T-cell (primary cell): ENCODE results near the gene FOXP1. TPM values are rescaled to one million over a fixed set of nuclear protein-coding genes. Genes with fewer than 3 reads are reported as not detected.

Experiments
- ATAC-seq, 4 experiments: fragments of 200-7000 bp in 3 of 4; fragments of 150-1000 bp in 1 of 4; cut with Tn5 transposase; replicated peaks in 1 of 4; 1 replicate in 3 of 4; 2 replicates in 1 of 4; pipeline ENCODE4 v1.10.0; 2021; ENCODE audit warnings: moderate library complexity in 3 of 4, mild to moderate bottlenecking in 2 of 4, moderate number of reproducible peaks in 1 of 4
- CTCF ChIA-PET, 2 donors: fragments of 300-600 bp; sonication (Branson Sonifier 250); formaldehyde crosslinking; loops; one replicate each; lab custom pipeline; 2022; ENCODE audit warnings: antibody characterized with exemption in 2 of 2; lab: Charles Lee
- POLR2A ChIA-PET, 2 donors: fragments of 300-600 bp; sonication (Branson Sonifier 250); formaldehyde crosslinking; loops; one replicate each; lab custom pipeline; 2022; ENCODE audit warnings: antibody characterized with exemption in 2 of 2; lab: Charles Lee
- DNase-seq, 35 experiments: peaks; one replicate each; pipeline versions ENCODE4 v3.0.0 to v3.0.0-alpha.2; 2013 to 2023
- H3K27ac ChIP-seq: one replicate; pipeline ENCODE4 v1.5.1; 2013; ENCODE audit warnings: low read length
- H3K27me3 ChIP-seq, 2 experiments: replicated peaks in 1 of 2; 1 replicate in 1 of 2; 2 replicates in 1 of 2; pipeline versions ENCODE4 v1.6.1 to v1.7.0; 2013; ENCODE audit warnings: low read length in 1 of 2, mixed read lengths in 1 of 2; ENCODE audit not compliant: control insufficient read depth in 2 of 2, insufficient read depth in 2 of 2; ENCODE audit errors: extremely low read depth in 1 of 2
- H3K36me3 ChIP-seq, 2 donors: 1 replicate in 1 of 2; 2 replicates in 1 of 2; pipeline versions ENCODE4 v1.6.1 to v1.7.0; 2013; ENCODE audit warnings: low read length in 1 of 2; ENCODE audit not compliant: control insufficient read depth in 2 of 2, insufficient read depth in 1 of 2; ENCODE audit errors: extremely low read depth in 1 of 2
- H3K4me1 ChIP-seq, 2 experiments: 1 replicate in 1 of 2; 2 replicates in 1 of 2; pipeline versions ENCODE4 v1.6.1 to v1.7.0; 2013; ENCODE audit warnings: low read length in 2 of 2, mixed read lengths in 1 of 2; ENCODE audit not compliant: insufficient read depth in 2 of 2, control insufficient read depth in 1 of 2; ENCODE audit errors: extremely low read depth in 1 of 2
- H3K4me3 ChIP-seq, 2 donors: 1 replicate in 1 of 2; 2 replicates in 1 of 2; pipeline versions ENCODE4 v1.5.1 to v1.7.0; 2013; ENCODE audit warnings: mild to moderate bottlenecking in 2 of 2, low read length in 1 of 2, moderate library complexity in 1 of 2; ENCODE audit not compliant: control insufficient read depth in 1 of 2; ENCODE audit errors: extremely low read depth in 1 of 2
- H3K9me3 ChIP-seq: 2 replicates; pipeline ENCODE4 v1.7.0; 2013
- H3K27ac Mint-ChIP-seq, 2 donors: one replicate each; pipeline ENCODE4 v1.8.0; 2020 to 2021; ENCODE audit warnings: mild to moderate bottlenecking in 2 of 2, mixed read lengths in 2 of 2
- H3K27me3 Mint-ChIP-seq, 2 donors: one replicate each; pipeline ENCODE4 v1.8.0; 2021 to 2022; ENCODE audit warnings: mixed read lengths in 2 of 2
- H3K36me3 Mint-ChIP-seq: one replicate; pipeline ENCODE4 v1.8.0; 2021; ENCODE audit warnings: mixed read lengths
- H3K4me1 Mint-ChIP-seq, 3 donors: one replicate each; pipeline ENCODE4 v1.8.0; 2020 to 2022; ENCODE audit warnings: mixed read lengths in 3 of 3, mild to moderate bottlenecking in 1 of 3
- H3K4me3 Mint-ChIP-seq, 3 donors: one replicate each; pipeline ENCODE4 v1.8.0; 2020 to 2022; ENCODE audit warnings: mild to moderate bottlenecking in 3 of 3, mixed read lengths in 3 of 3, moderate library complexity in 3 of 3
- H3K9me3 Mint-ChIP-seq, 3 donors: one replicate each; pipeline ENCODE4 v1.8.0; 2020 to 2022; ENCODE audit warnings: mixed read lengths in 3 of 3
- WGBS: methylation state at CpG from one replicate; pipeline ENCODE4 v1.1.5; 2013; ENCODE audit warnings: missing lambda C conversion rate; ENCODE audit not compliant: insufficient coverage; 5-methylcytosine and 5-hydroxymethylcytosine counted together
- total RNA-seq, 35 experiments: library from RNA in 6 of 35; stranded (reverse) in 6 of 35; fragments of 120-200 nt in 1 of 35; gene quantifications; one replicate each; pipeline versions ENCODE4 v1.2.1 to v1.2.4 and lab custom pipeline; 2013 to 2026

Gene FOXP1
- total RNA-seq (100 to 1,000 TPM; 258 to 586 (median 290) TPM), total RNA-seq (lab: John Stamatoyannopoulos, UW) (150 to 451 (median 247) reads per million in 29 experiments)
- total RNA-seq (2013) = 250 TPM

DNA sequence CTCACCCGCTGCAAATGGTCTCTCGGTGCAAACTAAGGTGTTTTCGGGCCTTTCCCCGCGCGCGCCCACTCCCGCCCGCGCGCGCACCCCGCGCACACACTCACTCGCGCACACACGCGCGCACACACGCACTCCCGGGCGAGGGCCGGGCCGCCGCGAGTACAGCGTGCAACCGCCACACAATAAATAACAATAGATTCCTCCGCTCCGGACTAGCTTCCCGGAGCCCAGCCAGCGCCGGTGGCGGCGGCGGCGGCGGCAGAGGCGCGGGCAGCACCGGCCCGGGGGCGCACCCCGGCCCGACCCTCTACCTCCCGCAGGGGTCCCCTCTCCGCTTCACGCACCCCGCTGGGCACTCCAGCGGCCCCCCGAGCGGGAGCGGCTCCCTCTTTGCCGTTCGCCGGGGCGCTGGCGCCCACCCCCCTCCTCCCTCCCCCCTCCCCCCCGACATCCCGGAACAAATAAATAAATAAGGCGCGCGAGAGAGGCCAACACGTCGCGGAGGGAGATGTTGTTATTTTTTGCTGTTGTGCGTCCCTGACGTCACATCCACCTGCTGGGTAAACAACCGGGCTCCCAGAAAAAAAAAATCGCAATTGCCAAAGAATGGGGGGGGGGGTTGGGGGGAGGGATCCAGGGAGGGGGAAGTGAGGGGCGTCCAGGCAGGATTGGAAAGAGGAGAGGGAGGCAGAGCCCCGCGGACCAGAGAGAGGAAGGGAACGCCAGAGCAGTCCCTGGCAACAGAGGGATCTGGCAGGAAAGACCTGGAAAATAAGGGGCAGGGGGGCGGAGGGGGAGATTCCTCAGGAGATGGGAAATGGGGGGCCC lies at the start of gene FOXP1:
Gene FOXP1 (minus strand): TSS at position 163 of the 828 bp plus-strand sequence. CDS start 385,347 bp downstream, outside the sequence.
- peak; percentile 30 to 87 (median 71) for DNase-seq
- H3K36me3 ChIP-seq = no peaks in the 10 kb centered on the region
- Mint-ChIP-seq H3K4me3 (peak within 1 kb of the TSS; percentile 93 to 96 (median 93)), H3K27ac (peak within 1 kb of the TSS; percentile 94 to 95), H3K4me1 (peaks cover 41 to 46% (median 42%) of the 10 kb centered on the region in 3 donors), H3K27me3 (no peaks in the 10 kb centered on the region), H3K36me3 (no peaks in the 10 kb centered on the region), H3K9me3 (no peaks in the 10 kb centered on the region)
- WGBS = under 1% methylated on average over 52 of the region's 75 CpGs
- peaks cover 0 to 6% of the 10 kb centered on the region in 2 experiments for H3K27me3 ChIP-seq
- peaks cover 5 to 26% of the 10 kb centered on the region in 2 experiments for H3K4me1 ChIP-seq
- POLR2A ChIA-PET = no interaction called here
- CTCF ChIA-PET = interaction anchor here (0.6 to 1.3 kb wide), 4 partner anchors 447 to 1309 kb away, joined by 3 to 7 read pairs (median 3); no protein-coding TSS in a partner anchor
- H3K9me3 ChIP-seq = no peaks in the 10 kb centered on the region
- peak within 1 kb of the TSS; percentile 70 for H3K27ac ChIP-seq
- ATAC-seq = peak; percentile 50 to 61 (median 60)
- peak within 1 kb of the TSS; percentile 77 to 88 for H3K4me3 ChIP-seq

- Mint-ChIP-seq H3K4me1 (peaks cover 0 to 7% (median 2%) of the 10 kb centered on the region in 3 donors), H3K9me3 (no peaks in the 10 kb centered on the region), H3K4me3 (no peak overlapping the region), H3K36me3 (peaks cover 16% of the 10 kb centered on the region), H3K27me3 (no peaks in the 10 kb centered on the region), H3K27ac (no peak overlapping the region)
- peak in 2 of 35 experiments; percentile 4 to 13 for DNase-seq
- CTCF ChIA-PET = no interaction called here
- no CpG with 5 or more reads among the region's 2 CpGs for WGBS
- no peaks in the 10 kb centered on the region for H3K36me3 ChIP-seq
- no peak overlapping the region for H3K4me3 ChIP-seq
- H3K27ac ChIP-seq = no peak overlapping the region
- ATAC-seq = no peak
- no peaks in the 10 kb centered on the region for H3K9me3 ChIP-seq
- no peaks in the 10 kb centered on the region for H3K27me3 ChIP-seq
- H3K4me1 ChIP-seq = no peaks in the 10 kb centered on the region
- POLR2A ChIA-PET = no interaction called here
Measured at GRCh38 chr3:71629711-71630110, 46.2 kb upstream of the FOXP1 start.

DNA sequence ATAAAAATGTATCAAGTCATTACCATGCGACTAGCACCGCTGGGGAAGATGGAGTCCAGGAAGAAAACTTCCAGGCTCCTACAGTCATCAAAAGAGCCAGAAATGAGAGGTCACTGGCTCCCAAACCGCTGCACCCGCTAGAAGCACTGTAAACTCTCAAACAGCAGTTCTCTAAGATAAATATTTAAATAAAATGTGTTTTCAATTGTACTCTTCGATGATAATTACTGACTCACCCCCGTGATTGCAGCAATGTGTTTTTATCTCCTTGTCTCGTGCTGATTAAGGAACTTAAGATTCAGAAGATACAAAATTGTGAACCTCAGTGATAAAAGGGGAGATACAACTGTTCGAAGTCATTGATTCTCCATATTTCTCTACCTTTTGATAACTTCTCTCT lies 45.8 kb upstream of the FOXP1 start:
- H3K4me1 ChIP-seq = no peaks in the 10 kb centered on the region
- no CpG with 5 or more reads among the region's 8 CpGs for WGBS
- DNase-seq = peak in 1 of 35 experiments; percentile 2
- no peak overlapping the region for H3K4me3 ChIP-seq
- peaks cover 0 to 7% (median 2%) of the 10 kb centered on the region in 3 donors for H3K4me1 Mint-ChIP-seq
- H3K36me3 ChIP-seq = no peaks in the 10 kb centered on the region
- H3K9me3 ChIP-seq = no peaks in the 10 kb centered on the region
- H3K36me3 Mint-ChIP-seq = peaks cover 16% of the 10 kb centered on the region
- no peak overlapping the region for H3K27ac ChIP-seq
- POLR2A ChIA-PET = no interaction called here
- no peak overlapping the region for H3K27ac Mint-ChIP-seq
- no peaks in the 10 kb centered on the region for H3K9me3 Mint-ChIP-seq
- CTCF ChIA-PET = no interaction called here
- no peak for ATAC-seq
- no peaks in the 10 kb centered on the region for H3K27me3 ChIP-seq
- no peak overlapping the region for H3K4me3 Mint-ChIP-seq
- H3K27me3 Mint-ChIP-seq = no peaks in the 10 kb centered on the region

DNA sequence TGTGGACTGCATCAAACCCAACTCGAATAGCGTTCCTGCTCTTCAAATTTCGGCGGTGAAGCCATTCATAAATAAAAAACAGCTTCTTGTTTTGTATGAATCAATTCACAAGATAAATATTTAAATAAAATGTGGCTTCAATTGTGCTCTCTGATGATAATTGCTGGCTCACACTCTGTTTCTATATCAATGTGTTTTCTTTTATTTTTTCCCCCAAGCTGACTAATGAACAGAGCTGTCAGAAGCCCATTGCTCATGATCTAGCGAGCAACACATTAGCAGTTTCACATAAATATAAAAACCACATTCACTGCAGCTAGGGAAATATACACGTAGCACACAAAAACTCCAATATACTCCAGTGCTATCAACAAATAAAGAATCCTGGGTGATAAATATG lies 45.0 kb upstream of the FOXP1 start:
- H3K4me3 Mint-ChIP-seq = no peak overlapping the region
- POLR2A ChIA-PET = interaction anchor here in 1 of 2 donors (0.5 to 0.6 kb wide), 2 partner anchors 49 to 661 kb away, joined by 5 to 6 read pairs; no protein-coding TSS in a partner anchor

GRCh38 chr3:71625676-71626075 lies 42.1 kb upstream of the FOXP1 start:
- no peaks in the 10 kb centered on the region for H3K9me3 ChIP-seq
- DNase-seq (no peak), ATAC-seq (no peak)
- CTCF ChIA-PET = no interaction called here
- Mint-ChIP-seq H3K36me3 (peaks cover 26% of the 10 kb centered on the region), H3K4me1 (peaks cover 0 to 2% (median 0%) of the 10 kb centered on the region in 3 donors), H3K27me3 (no peaks in the 10 kb centered on the region), H3K4me3 (no peak overlapping the region), H3K9me3 (no peaks in the 10 kb centered on the region), H3K27ac (no peak overlapping the region)
- no peak overlapping the region for H3K4me3 ChIP-seq
- no peaks in the 10 kb centered on the region for H3K36me3 ChIP-seq
- H3K27me3 ChIP-seq = no peaks in the 10 kb centered on the region
- H3K4me1 ChIP-seq = no peaks in the 10 kb centered on the region
- no peak overlapping the region for H3K27ac ChIP-seq
- POLR2A ChIA-PET = interaction anchor here in 1 of 2 donors (0.6 kb wide), 1 partner anchor 64 kb away, joined by 6 read pairs; no protein-coding TSS in a partner anchor

More for the DNA sequence above, 45.0 kb upstream of the FOXP1 start:
- Histone ChIP-seq H3K27me3 (no peaks in the 10 kb centered on the region), H3K9me3 (no peaks in the 10 kb centered on the region), H3K27ac (no peak overlapping the region), H3K36me3 (no peaks in the 10 kb centered on the region), H3K4me3 (no peak overlapping the region), H3K4me1 (no peaks in the 10 kb centered on the region)
- H3K9me3 Mint-ChIP-seq = no peaks in the 10 kb centered on the region
- H3K27ac Mint-ChIP-seq = no peak overlapping the region
- ATAC-seq = no peak
- DNase-seq = no peak
- no CpG with 5 or more reads among the region's 6 CpGs for WGBS
- H3K27me3 Mint-ChIP-seq = no peaks in the 10 kb centered on the region
- peaks cover 16% of the 10 kb centered on the region for H3K36me3 Mint-ChIP-seq
- CTCF ChIA-PET = interaction anchor here in 1 of 2 donors (0.6 kb wide), 1 partner anchor 196 kb away, joined by 5 read pairs; no protein-coding TSS in a partner anchor
- H3K4me1 Mint-ChIP-seq = peaks cover 0 to 7% (median 2%) of the 10 kb centered on the region in 3 donors

DNA sequence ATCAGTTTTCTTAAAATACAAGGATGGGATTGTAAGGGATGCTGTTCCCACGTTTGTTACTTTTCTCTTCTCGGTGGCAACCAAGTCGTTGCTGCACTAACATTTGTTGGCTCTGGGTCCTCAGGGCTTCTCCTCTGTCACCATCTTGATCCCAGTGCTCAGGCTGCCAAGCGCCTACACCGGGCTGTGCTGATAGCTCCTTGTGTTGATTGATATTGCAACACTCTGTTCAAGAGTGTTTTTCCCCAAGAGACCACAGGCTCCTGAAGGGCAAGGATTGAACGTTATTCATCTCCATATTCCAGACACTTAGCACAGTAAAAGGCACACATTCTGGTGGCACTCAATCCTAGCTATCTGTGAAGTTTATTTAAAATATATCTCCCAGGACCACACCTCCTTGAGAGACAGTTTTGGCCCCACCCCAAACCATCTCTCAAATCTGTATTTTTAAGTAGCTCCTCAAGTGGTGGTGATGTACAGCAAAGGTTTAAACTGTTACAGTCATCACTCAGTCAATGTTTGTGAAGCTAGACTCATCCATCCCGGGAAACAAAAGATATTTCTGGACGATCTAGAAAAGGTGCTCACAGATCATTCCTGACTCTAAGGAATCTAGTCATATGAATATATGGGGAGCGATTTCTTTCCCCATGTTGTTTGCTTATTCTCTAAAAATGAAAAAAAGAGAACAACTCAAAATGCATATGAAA lies 38.5 kb upstream of the FOXP1 start:
- Histone ChIP-seq H3K27ac (no peak overlapping the region), H3K4me3 (no peak overlapping the region), H3K36me3 (no peaks in the 10 kb centered on the region), H3K4me1 (no peaks in the 10 kb centered on the region), H3K27me3 (no peaks in the 10 kb centered on the region), H3K9me3 (no peaks in the 10 kb centered on the region)
- ATAC-seq (no peak), DNase-seq (no peak)
- H3K27ac Mint-ChIP-seq = no peak overlapping the region
- CTCF ChIA-PET = interaction anchor here (0.6 kb wide), 2 partner anchors 14 to 1880 kb away, joined by 3 read pairs; no protein-coding TSS in a partner anchor
- POLR2A ChIA-PET = no interaction called here
- H3K4me1 Mint-ChIP-seq = no peaks in the 10 kb centered on the region
- H3K9me3 Mint-ChIP-seq = no peaks in the 10 kb centered on the region
- WGBS = no CpG with 5 or more reads among the region's 9 CpGs
- no peak overlapping the region for H3K4me3 Mint-ChIP-seq
- H3K36me3 Mint-ChIP-seq = peaks cover 29% of the 10 kb centered on the region
- no peaks in the 10 kb centered on the region for H3K27me3 Mint-ChIP-seq
